Endothelial cell (in vitro differentiated cells): ENCODE results near the gene AZIN2. TPM values are rescaled to one million over a fixed set of nuclear protein-coding genes. Genes with fewer than 3 reads are reported as not detected.

Experiments
- DNase-seq: peaks from one replicate; pipeline ENCODE4 v3.0.0; 2021; ENCODE audit warnings: low spot score
- H3K27ac Mint-ChIP-seq: one replicate; pipeline ENCODE4 v1.8.0; 2021; ENCODE audit warnings: mixed read lengths, inconsistent platforms; ENCODE audit not compliant: unreplicated experiment
- H3K27me3 Mint-ChIP-seq: one replicate; pipeline ENCODE4 v1.8.0; 2021; ENCODE audit warnings: mild to moderate bottlenecking, moderate library complexity, mixed read lengths, inconsistent platforms; ENCODE audit not compliant: unreplicated experiment
- H3K36me3 Mint-ChIP-seq: one replicate; pipeline ENCODE4 v1.8.0; 2021; ENCODE audit warnings: mild to moderate bottlenecking, low read depth, mixed read lengths, inconsistent platforms; ENCODE audit not compliant: unreplicated experiment
- H3K4me1 Mint-ChIP-seq: one replicate; pipeline ENCODE4 v1.8.0; 2021; ENCODE audit warnings: mild to moderate bottlenecking, mixed read lengths, inconsistent platforms; ENCODE audit not compliant: unreplicated experiment
- H3K4me3 Mint-ChIP-seq: one replicate; pipeline ENCODE4 v1.8.0; 2021; ENCODE audit warnings: mild to moderate bottlenecking, mixed read lengths, inconsistent platforms; ENCODE audit not compliant: unreplicated experiment
- H3K9me3 Mint-ChIP-seq: one replicate; pipeline ENCODE4 v1.8.0; 2021; ENCODE audit warnings: mixed read lengths, inconsistent platforms; ENCODE audit not compliant: unreplicated experiment
- total RNA-seq: library from RNA; stranded (reverse); fragmentation: NEBNext Ultra II Directional; extraction: Animal tissue kit (Norgen Biotek cat#: 25700); gene quantifications from one replicate; pipeline ENCODE4 v1.2.1, GENCODE V29; 2021; ENCODE audit not compliant: unreplicated experiment
- TF ChIP-seq, protein P1 (sequence below): fragments of 200-600 bp; sonication (generic); IDR thresholded peaks from one replicate; pipeline ENCODE4 v1.5.0; 2021; ENCODE audit warnings: antibody characterized with exemption; ENCODE audit not compliant: unreplicated experiment

The AZIN2 gene
- total RNA-seq, 1 donor from 2014 or later: 1.4 TPM

DNA sequence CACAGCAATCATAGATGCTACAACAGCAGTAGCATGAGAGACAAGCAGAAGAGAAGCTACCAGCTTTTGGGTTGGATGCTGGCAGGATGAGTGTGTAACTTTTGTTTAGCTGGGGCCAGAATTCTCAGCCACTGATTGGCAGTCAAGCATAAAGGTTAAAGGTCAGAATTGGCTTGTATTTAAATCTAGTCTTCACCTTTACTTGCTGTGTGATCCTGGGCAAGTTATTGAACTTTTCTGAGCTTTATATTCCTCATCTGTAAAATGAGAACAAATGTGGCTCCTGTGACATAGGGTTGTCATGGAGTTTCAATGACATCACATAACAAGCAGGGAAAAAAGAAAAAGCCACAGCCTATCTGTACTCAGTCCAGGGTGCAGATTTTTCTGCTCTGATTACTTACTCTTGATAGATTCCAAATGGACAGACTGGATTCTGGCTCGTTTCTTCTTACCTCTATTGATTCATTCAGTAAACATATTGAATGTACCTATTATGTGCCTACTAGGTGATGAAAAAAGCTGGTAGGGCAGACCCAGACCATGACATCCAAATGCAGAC, 2.8 kb upstream of the AZIN2 start:
- Mint-ChIP-seq H3K36me3 (peaks cover 6% of the 10 kb centered on the region), H3K4me1 (peaks cover 11% of the 10 kb centered on the region), H3K27ac (no peak overlapping the region), H3K27me3 (peaks cover 14% of the 10 kb centered on the region), H3K9me3 (no peaks in the 10 kb centered on the region), H3K4me3 (no peak overlapping the region)
- DNase-seq: no peak
- TF ChIP-seq, protein P1, sequence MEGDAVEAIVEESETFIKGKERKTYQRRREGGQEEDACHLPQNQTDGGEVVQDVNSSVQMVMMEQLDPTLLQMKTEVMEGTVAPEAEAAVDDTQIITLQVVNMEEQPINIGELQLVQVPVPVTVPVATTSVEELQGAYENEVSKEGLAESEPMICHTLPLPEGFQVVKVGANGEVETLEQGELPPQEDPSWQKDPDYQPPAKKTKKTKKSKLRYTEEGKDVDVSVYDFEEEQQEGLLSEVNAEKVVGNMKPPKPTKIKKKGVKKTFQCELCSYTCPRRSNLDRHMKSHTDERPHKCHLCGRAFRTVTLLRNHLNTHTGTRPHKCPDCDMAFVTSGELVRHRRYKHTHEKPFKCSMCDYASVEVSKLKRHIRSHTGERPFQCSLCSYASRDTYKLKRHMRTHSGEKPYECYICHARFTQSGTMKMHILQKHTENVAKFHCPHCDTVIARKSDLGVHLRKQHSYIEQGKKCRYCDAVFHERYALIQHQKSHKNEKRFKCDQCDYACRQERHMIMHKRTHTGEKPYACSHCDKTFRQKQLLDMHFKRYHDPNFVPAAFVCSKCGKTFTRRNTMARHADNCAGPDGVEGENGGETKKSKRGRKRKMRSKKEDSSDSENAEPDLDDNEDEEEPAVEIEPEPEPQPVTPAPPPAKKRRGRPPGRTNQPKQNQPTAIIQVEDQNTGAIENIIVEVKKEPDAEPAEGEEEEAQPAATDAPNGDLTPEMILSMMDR: no peak

DNA sequence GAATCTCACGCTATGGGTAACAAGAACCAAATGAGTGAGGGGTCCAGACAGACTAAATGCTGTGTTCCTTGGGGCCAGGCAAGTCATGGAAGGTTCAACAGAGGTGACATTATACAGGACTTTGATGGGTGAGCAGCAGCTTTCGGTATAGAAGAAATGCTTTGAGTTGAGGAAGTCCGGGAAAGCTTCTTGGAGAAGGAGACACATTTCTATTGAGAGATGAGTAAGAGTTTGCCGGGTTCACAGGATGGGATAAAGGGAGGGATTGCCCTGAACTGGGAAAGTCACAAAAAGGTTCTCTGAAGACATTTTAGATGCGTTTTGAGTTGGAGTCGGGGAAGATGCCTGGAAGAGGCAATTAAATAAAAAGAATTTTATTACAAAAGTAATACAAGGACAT, 580 bp upstream of the AZIN2 start:
- peaks cover 6% of the 10 kb centered on the region for H3K36me3 Mint-ChIP-seq
- H3K4me3 Mint-ChIP-seq: peak overlapping the region; percentile 87
- no peaks in the 10 kb centered on the region for H3K9me3 Mint-ChIP-seq
- H3K27ac Mint-ChIP-seq: peak overlapping the region; percentile 15
- TF ChIP-seq, protein P1: no peak
- peaks cover 13% of the 10 kb centered on the region for H3K4me1 Mint-ChIP-seq
- peaks cover 18% of the 10 kb centered on the region for H3K27me3 Mint-ChIP-seq
- no peak for DNase-seq

DNA sequence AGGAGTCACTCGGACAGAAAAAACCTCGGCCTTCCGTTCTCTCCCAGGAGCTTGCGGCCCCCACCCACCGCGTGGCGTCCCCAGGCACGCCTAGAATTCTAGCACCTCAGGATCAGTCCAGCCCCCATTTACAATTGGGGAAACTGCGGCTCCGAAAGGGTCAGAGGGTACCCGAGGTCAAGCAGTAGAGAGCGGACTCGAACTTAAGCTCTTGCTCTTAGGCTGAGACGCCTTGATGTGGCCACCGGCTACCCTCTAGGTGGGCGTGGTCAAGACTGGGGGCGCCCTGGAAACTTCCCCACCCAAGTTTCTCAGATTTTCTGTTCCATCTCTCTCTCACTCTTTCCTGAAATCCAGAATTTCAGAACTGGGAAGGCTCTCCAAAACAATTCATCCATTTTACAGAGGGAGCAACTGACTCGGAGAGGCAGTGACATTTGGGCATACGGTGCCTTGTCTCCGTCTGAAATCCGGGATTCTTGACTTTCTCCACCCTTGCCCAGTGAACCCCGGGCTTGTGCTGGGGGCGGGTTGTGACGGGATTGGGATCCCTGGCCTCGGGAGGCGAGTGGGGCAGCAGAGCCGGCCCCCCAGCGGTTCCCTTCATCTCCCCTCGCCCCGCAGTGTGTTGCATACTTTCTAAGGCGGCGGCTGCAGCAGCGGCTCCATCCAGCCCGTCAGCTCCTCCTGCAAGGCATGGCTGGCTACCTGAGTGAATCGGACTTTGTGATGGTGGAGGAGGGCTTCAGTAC, 777 bp downstream of the AZIN2 start:
- peak overlapping the region; percentile 77 for H3K4me3 Mint-ChIP-seq
- DNase-seq: no peak
- no peak overlapping the region for H3K27ac Mint-ChIP-seq
- TF ChIP-seq, protein P1: no peak
- no peaks in the 10 kb centered on the region for H3K9me3 Mint-ChIP-seq
- peaks cover 19% of the 10 kb centered on the region for H3K27me3 Mint-ChIP-seq
- H3K4me1 Mint-ChIP-seq: peaks cover 15% of the 10 kb centered on the region
- H3K36me3 Mint-ChIP-seq: peaks cover 6% of the 10 kb centered on the region

DNA sequence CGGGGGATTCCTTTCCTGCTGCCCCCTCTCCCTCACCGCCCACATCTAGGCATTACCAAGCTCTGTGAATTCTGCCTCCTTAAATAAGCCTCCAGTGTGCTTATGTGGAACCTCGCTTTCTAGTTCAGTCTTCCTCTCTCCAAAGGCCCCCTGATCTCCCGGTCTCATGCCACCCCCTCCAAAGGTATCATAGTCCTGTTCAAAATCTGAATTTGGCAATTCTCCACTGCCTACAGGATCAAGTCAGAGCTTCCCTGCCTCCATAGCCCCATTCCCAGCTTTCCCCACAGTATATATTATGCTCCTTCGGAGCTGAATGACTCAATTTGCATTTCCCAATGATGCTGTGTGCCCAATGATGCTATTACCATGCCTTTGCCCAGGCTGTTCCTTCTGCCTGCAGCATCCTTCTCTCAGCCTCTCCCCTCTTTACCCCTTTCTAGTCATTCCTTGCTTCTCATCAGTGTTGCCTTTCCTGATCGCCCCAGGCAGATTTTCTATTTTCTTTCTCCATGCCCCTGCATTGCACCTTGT, 1.7 kb downstream of the AZIN2 start:
- no peak overlapping the region for H3K27ac Mint-ChIP-seq
- peaks cover 6% of the 10 kb centered on the region for H3K36me3 Mint-ChIP-seq
- H3K9me3 Mint-ChIP-seq: no peaks in the 10 kb centered on the region
- no peak for DNase-seq
- H3K4me3 Mint-ChIP-seq: no peak overlapping the region
- H3K27me3 Mint-ChIP-seq: peaks cover 19% of the 10 kb centered on the region
- H3K4me1 Mint-ChIP-seq: peaks cover 15% of the 10 kb centered on the region
- TF ChIP-seq, protein P1: no peak

DNA sequence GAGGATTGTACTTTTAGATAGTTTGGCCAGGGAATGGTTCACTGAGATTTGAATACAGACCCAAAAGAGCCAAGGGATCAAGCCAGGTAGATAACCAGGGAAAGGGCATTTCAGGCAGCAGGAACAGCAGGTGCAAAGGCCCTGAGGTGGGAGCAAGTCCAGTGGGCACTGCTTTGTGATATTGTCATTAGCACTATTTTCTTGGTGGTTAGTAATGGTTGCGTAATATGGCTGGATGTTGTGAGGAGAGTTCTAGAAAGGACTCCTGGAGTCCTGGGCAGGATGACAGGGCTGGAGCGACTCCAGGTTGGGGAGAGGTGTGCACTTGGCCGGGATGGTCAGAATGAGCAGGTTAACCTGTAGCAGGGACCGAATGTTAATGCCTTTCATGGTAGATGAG, 4.4 kb downstream of the AZIN2 start:
- H3K4me3 Mint-ChIP-seq: no peak overlapping the region
- H3K36me3 Mint-ChIP-seq: peaks cover 5% of the 10 kb centered on the region
- peaks cover 20% of the 10 kb centered on the region for H3K4me1 Mint-ChIP-seq
- no peaks in the 10 kb centered on the region for H3K9me3 Mint-ChIP-seq
- H3K27me3 Mint-ChIP-seq: peaks cover 17% of the 10 kb centered on the region
- DNase-seq: no peak
- TF ChIP-seq, protein P1: no peak
- H3K27ac Mint-ChIP-seq: peak overlapping the region; percentile 40
